HTR-8/SVneo (cell line): ENCODE data around the gene ARHGAP23.
A peak's percentile ranks its signal among the peaks of the same experiment; 100 is the strongest.

ENCODE experiments used
- DNase-seq: peaks from one replicate; pipeline ENCODE4 v3.0.0; 2011; ENCODE audit warnings: low spot score, mixed read lengths; ENCODE audit not compliant: insufficient read length
- FAIRE-seq: peaks from 2 replicates; lab custom pipeline; 2011; peaks lifted over from hg19 to GRCh38; lab: Jason Lieb, UNC

Gene ARHGAP23

GRCh38 chr17:38428112-38428642 is at the start of gene ARHGAP23:
ARHGAP23 (plus strand) TSS chr17:38428464; CDS start chr17:38428486, 22 bp downstream.
- no peak for FAIRE-seq
- DNase-seq, result peak; percentile 91

- no peak for FAIRE-seq
- DNase-seq, result no peak
Measured at GRCh38 chr17:38379448-38379847, 48.8 kb upstream of the ARHGAP23 start.

GRCh38 chr17:38395090-38395489 is 33.2 kb upstream of the ARHGAP23 start:
- FAIRE-seq (no peak), DNase-seq (no peak)

- no peak for DNase-seq
- no peak for FAIRE-seq
Measured at GRCh38 chr17:38397227-38397626, 31.0 kb upstream of the ARHGAP23 start.

GRCh38 chr17:38400286-38400685 is 28.0 kb upstream of the ARHGAP23 start:
- no peak for DNase-seq
- FAIRE-seq, result no peak

- no peak for FAIRE-seq
- DNase-seq, result no peak
Measured at GRCh38 chr17:38401459-38401858, 26.8 kb upstream of the ARHGAP23 start.

GRCh38 chr17:38402897-38403296 is 25.4 kb upstream of the ARHGAP23 start:
- no peak for FAIRE-seq
- DNase-seq, result no peak

- FAIRE-seq (no peak), DNase-seq (no peak)
Measured at GRCh38 chr17:38403491-38403890, 24.8 kb upstream of the ARHGAP23 start.

- FAIRE-seq (no peak), DNase-seq (no peak)
Measured at GRCh38 chr17:38404174-38404943, 23.9 kb upstream of the ARHGAP23 start.

- DNase-seq (no peak), FAIRE-seq (no peak)
Measured at GRCh38 chr17:38405654-38406053, 22.6 kb upstream of the ARHGAP23 start.

- DNase-seq (no peak), FAIRE-seq (no peak)
Measured at GRCh38 chr17:38410201-38410600, 18.1 kb upstream of the ARHGAP23 start.

- DNase-seq (no peak), FAIRE-seq (no peak)
Measured at GRCh38 chr17:38415250-38416194, 12.7 kb upstream of the ARHGAP23 start.

- no peak for FAIRE-seq
- DNase-seq, result no peak
Measured at GRCh38 chr17:38416840-38417209, 11.4 kb upstream of the ARHGAP23 start.

GRCh38 chr17:38417210-38417951 is 10.9 kb upstream of the ARHGAP23 start:
- DNase-seq (no peak), FAIRE-seq (no peak)

- no peak for FAIRE-seq
- DNase-seq, result no peak
Measured at GRCh38 chr17:38418062-38418692, 10.1 kb upstream of the ARHGAP23 start.

- DNase-seq, result no peak
- no peak for FAIRE-seq
Measured at GRCh38 chr17:38418693-38419507, 9.4 kb upstream of the ARHGAP23 start.

GRCh38 chr17:38419508-38419981 is 8.7 kb upstream of the ARHGAP23 start:
- DNase-seq (no peak), FAIRE-seq (no peak)

- FAIRE-seq (no peak), DNase-seq (no peak)
Measured at GRCh38 chr17:38420518-38420917, 7.7 kb upstream of the ARHGAP23 start.
